GM19438 (cell line): ENCODE data around the gene TEX19.
"Not testable (repeated sequence)": the region's sequence is repeated elsewhere in the genome, so short reads cannot be mapped to it uniquely, and the experiment has no call there.

Experiments used
- ATAC-seq: cut with Tn5 transposase; IDR thresholded peaks from one replicate; pipeline ENCODE4 v1.9.1; 2021; ENCODE audit warnings: low read depth; ENCODE audit not compliant: unreplicated experiment

The TEX19 gene

GRCh38 chr17:82351254-82351712 is 7.8 kb upstream of the TEX19 start:
- ATAC-seq: peak; percentile 59

GRCh38 chr17:82351713-82352488 is 7.1 kb upstream of the TEX19 start:
- ATAC-seq: peak; percentile 56

GRCh38 chr17:82353484-82353883 is 5.6 kb upstream of the TEX19 start:
- ATAC-seq: no peak

- ATAC-seq: no peak
These were observed 4.2 kb upstream of the TEX19 start for GRCh38 chr17:82354804-82355308.

- no peak for ATAC-seq
These were observed 3.1 kb upstream of the TEX19 start for GRCh38 chr17:82355770-82356427.

GRCh38 chr17:82356845-82357355 is 2.1 kb upstream of the TEX19 start:
- ATAC-seq: no peak

GRCh38 chr17:82357394-82357793 is 1.7 kb upstream of the TEX19 start:
- ATAC-seq: no peak

GRCh38 chr17:82359451-82360074 is 516 bp downstream of the TEX19 start:
- ATAC-seq: not testable (repeated sequence)

GRCh38 chr17:82361885-82362633 is 3.0 kb downstream of the TEX19 start:
- no peak for ATAC-seq

- no peak for ATAC-seq
These were observed 6.7 kb downstream of the TEX19 start for GRCh38 chr17:82365606-82366295.

- no peak for ATAC-seq
These were observed 7.7 kb downstream of the TEX19 start for GRCh38 chr17:82366749-82367148.

GRCh38 chr17:82367724-82368524 is 8.9 kb downstream of the TEX19 start:
- ATAC-seq: no peak

- ATAC-seq: no peak
These were observed 10.2 kb downstream of the TEX19 start for GRCh38 chr17:82369211-82369610.

- peak; percentile 81 for ATAC-seq
These were observed 11.7 kb downstream of the TEX19 start for GRCh38 chr17:82370471-82371332.

GRCh38 chr17:82371333-82372248 is 12.5 kb downstream of the TEX19 start, which contains the start of gene UTS2R:
UTS2R (plus strand) TSS chr17:82371765; CDS start chr17:82374325, 2,560 bp downstream.
- ATAC-seq: no peak

- ATAC-seq: no peak
These were observed 13.4 kb downstream of the TEX19 start for GRCh38 chr17:82372249-82373071.
